Measurements from ENCODE around the gene CAB39. TPM values are rescaled to one million over a fixed set of nuclear protein-coding genes. Genes with fewer than 3 reads are reported as not detected.

CAB39 gene
- polyA plus RNA-seq, 1 of the 3 experiments (the other 2 are of a cell fraction), result 15.7 TPM

DNA sequence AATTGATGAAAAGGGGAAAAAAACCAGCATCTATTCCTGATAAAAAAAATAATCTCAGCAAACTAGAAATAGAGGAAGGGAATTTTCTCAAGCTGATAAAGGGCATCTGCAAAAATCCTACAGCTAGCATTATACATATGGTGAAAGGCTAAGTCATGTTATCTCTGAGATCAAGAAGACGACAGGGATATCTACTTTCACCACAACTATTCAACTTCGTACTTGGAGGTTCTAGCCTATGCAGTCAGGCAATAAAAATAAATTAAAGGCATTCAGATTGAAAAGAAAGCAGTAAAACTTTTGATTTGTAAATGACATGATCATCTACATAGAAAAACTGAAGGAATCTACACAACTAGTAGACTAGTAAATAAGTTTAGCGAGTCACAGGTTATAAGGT, 58.2 kb downstream of the CAB39 start:
- peak overlapping the region; percentile 41 to 44; a peak in 2 of 4 replicates for H3K27ac ChIP-seq (ENCODE audit: low read depth in 2 of 2, low read length in 1 of 2)
- H3K9me2 ChIP-seq, result no peaks in the 10 kb centered on the region
- no peak overlapping the region for H2AFZ ChIP-seq (ENCODE audit: low read depth)
- H3K79me2 ChIP-seq (ENCODE audit: insufficient read depth), result peaks cover 31% of the 10 kb centered on the region
- H3K27me3 ChIP-seq (ENCODE audit: insufficient read depth), result no peaks in the 10 kb centered on the region
- H3K4me1 ChIP-seq (ENCODE audit: control insufficient read depth in 1 of 2, insufficient read depth in 2 of 2, low read depth in 1 of 2, low read length in 1 of 2), result peaks cover 0 to 18% of the 10 kb centered on the region in 2 experiments; a peak in 2 of 4 replicates
- WGBS (ENCODE audit: low lambda C conversion rate), result 42% methylated on average over 3 of the region's 3 CpGs
- H3K36me3 ChIP-seq (replicated peaks in 1 of 2; ENCODE audit: control insufficient read depth in 1 of 2, insufficient read depth in 2 of 2, low read length in 1 of 2), result peaks cover 9 to 43% of the 10 kb centered on the region in 2 experiments
- TF ChIP-seq SIN3A (IDR thresholded peaks at IDR 0.05; ENCODE audit: borderline replicate concordance, low read depth, low read length), result no peak
- peak; percentile 44; the same call in 1 of the 2 replicates for TF ChIP-seq PBX3 (IDR thresholded peaks at IDR 0.05)
- TF ChIP-seq TEAD4 (IDR thresholded peaks at IDR 0.05; ENCODE audit: borderline replicate concordance, insufficient read depth), result peak; percentile 17; the same call in 1 of the 2 replicates
- no peak for TF ChIP-seq YY1 (IDR thresholded peaks at IDR 0.05; ENCODE audit: low read depth)
- no peak for TF ChIP-seq EZH2phosphoT487 (IDR thresholded peaks at IDR 0.05; ENCODE audit: borderline replicate concordance, low read depth)
- TF ChIP-seq NFIC (IDR thresholded peaks at IDR 0.05; ENCODE audit: borderline replicate concordance), result 0 out of 2 replicates have a peak, but pooled peaks have one; percentile 8
- TF ChIP-seq TCF12 (IDR thresholded peaks at IDR 0.05), result peak; percentile 81
- no peak for TF ChIP-seq FOSL2 (IDR thresholded peaks at IDR 0.05; ENCODE audit: borderline replicate concordance, low read depth)
- TF ChIP-seq SMC3 (IDR thresholded peaks at IDR 0.05; ENCODE audit: low read depth, low read length), result no peak
- 0 out of 2 replicates have a peak, but pooled peaks have one; percentile 54 for TF ChIP-seq MEF2A (IDR thresholded peaks at IDR 0.05; ENCODE audit: borderline replicate concordance, low read depth)
- peak in 1 of 2 experiments; percentile 52; a peak in 1 of 4 replicates for TF ChIP-seq EP300 (IDR thresholded peaks at IDR 0.05; ENCODE audit: borderline replicate concordance in 1 of 2, low read depth in 1 of 2, low read length in 1 of 2)
- no peak for TF ChIP-seq RFX5 (IDR thresholded peaks at IDR 0.05; ENCODE audit: low read length)
- TF ChIP-seq POLR2AphosphoS5 (IDR thresholded peaks at IDR 0.05; ENCODE audit: low read depth, low read length), result no peak; the same call in 1 of the 2 replicates
- no peak for TF ChIP-seq TAF1 (IDR thresholded peaks at IDR 0.05; ENCODE audit: borderline replicate concordance, low read depth, low read length)
- no peak for TF ChIP-seq FOXM1 (IDR thresholded peaks at IDR 0.05; ENCODE audit: low read depth)
- TF ChIP-seq MXI1 (IDR thresholded peaks at IDR 0.05; ENCODE audit: low read depth, low read length), result no peak
- TF ChIP-seq ELF1 (IDR thresholded peaks at IDR 0.05), result no peak
- TF ChIP-seq CHD2 (IDR thresholded peaks at IDR 0.05; ENCODE audit: low read length, partially characterized antibody), result no peak
- TF ChIP-seq JUND (IDR thresholded peaks at IDR 0.05), result peak; percentile 47
- ChIA-PET POLR2A (no interaction called here), CTCF (interaction anchor here (1.2 kb wide), 1 partner anchor 28 kb away, joined by 3 read pairs; no protein-coding TSS in a partner anchor)
- H3K4me3 ChIP-seq (ENCODE audit: low read depth in 2 of 2, low read length in 1 of 2), result no peak overlapping the region
- no peaks in the 10 kb centered on the region for H4K20me1 ChIP-seq (ENCODE audit: insufficient read depth)
- no peak overlapping the region for H3K9ac ChIP-seq
- H3F3A ChIP-seq (replicated peaks; ENCODE audit: insufficient read depth), result peaks cover 29% of the 10 kb centered on the region
- H3K4me2 ChIP-seq, result 0 out of 2 replicates have a peak overlapping the region, but pooled peaks have one; percentile 15
- no peaks in the 10 kb centered on the region for H3K9me3 ChIP-seq
- no peak for DNase-seq

GRCh38 chr2:230772156-230772555, 59.5 kb downstream of the CAB39 start:
- DNase-seq, result no peak
- no peaks in the 10 kb centered on the region for H4K20me1 ChIP-seq (ENCODE audit: insufficient read depth)
- H3K36me3 ChIP-seq (replicated peaks in 1 of 2; ENCODE audit: control insufficient read depth in 1 of 2, insufficient read depth in 2 of 2, low read length in 1 of 2), result peaks cover 7 to 40% of the 10 kb centered on the region in 2 experiments
- WGBS (ENCODE audit: low lambda C conversion rate), result 100% methylated on average over 2 of the region's 2 CpGs
- ChIA-PET CTCF (interaction anchor here (1.0 to 1.9 kb wide), 2 partner anchors 9 to 10 kb away, joined by 3 to 4 read pairs; no protein-coding TSS in a partner anchor), POLR2A (no interaction called here)
- no peaks in the 10 kb centered on the region for H3K27me3 ChIP-seq (ENCODE audit: insufficient read depth)
- no peaks in the 10 kb centered on the region for H3K9me2 ChIP-seq
- no peak overlapping the region for H3K9ac ChIP-seq
- no peak overlapping the region for H3K4me2 ChIP-seq
- no peak overlapping the region for H3K4me3 ChIP-seq (ENCODE audit: low read depth in 2 of 2, low read length in 1 of 2)
- peaks cover 29% of the 10 kb centered on the region for H3F3A ChIP-seq (replicated peaks; ENCODE audit: insufficient read depth)
- no peaks in the 10 kb centered on the region for H3K9me3 ChIP-seq
- peaks cover 42% of the 10 kb centered on the region for H3K79me2 ChIP-seq (ENCODE audit: insufficient read depth)
- no peak overlapping the region for H3K27ac ChIP-seq (ENCODE audit: low read depth in 2 of 2, low read length in 1 of 2)
- no peak overlapping the region for H2AFZ ChIP-seq (ENCODE audit: low read depth)
- H3K4me1 ChIP-seq (ENCODE audit: control insufficient read depth in 1 of 2, insufficient read depth in 2 of 2, low read depth in 1 of 2, low read length in 1 of 2), result peaks cover 0 to 18% of the 10 kb centered on the region in 2 experiments; a peak in 2 of 4 replicates
- TF ChIP-seq JUND (IDR thresholded peaks at IDR 0.05) (no peak), RCOR1 (IDR thresholded peaks at IDR 0.05; ENCODE audit: low read length) (no peak), GATA2 (CRISPR knock-in tag; IDR thresholded peaks at IDR 0.05) (no peak), MXI1 (IDR thresholded peaks at IDR 0.05; ENCODE audit: low read depth, low read length) (no peak), NFIC (IDR thresholded peaks at IDR 0.05; ENCODE audit: borderline replicate concordance) (no peak), NRF1 (IDR thresholded peaks at IDR 0.05; ENCODE audit: low read depth, low read length) (no peak), FOXJ3 (CRISPR knock-in tag; IDR thresholded peaks at IDR 0.05) (no peak)
- TF ChIP-seq, protein P1, sequence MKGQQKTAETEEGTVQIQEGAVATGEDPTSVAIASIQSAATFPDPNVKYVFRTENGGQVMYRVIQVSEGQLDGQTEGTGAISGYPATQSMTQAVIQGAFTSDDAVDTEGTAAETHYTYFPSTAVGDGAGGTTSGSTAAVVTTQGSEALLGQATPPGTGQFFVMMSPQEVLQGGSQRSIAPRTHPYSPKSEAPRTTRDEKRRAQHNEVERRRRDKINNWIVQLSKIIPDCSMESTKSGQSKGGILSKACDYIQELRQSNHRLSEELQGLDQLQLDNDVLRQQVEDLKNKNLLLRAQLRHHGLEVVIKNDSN (IDR thresholded peaks at IDR 0.05; ENCODE audit: borderline replicate concordance, low read depth), result no peak
- TF ChIP-seq, protein P2, sequence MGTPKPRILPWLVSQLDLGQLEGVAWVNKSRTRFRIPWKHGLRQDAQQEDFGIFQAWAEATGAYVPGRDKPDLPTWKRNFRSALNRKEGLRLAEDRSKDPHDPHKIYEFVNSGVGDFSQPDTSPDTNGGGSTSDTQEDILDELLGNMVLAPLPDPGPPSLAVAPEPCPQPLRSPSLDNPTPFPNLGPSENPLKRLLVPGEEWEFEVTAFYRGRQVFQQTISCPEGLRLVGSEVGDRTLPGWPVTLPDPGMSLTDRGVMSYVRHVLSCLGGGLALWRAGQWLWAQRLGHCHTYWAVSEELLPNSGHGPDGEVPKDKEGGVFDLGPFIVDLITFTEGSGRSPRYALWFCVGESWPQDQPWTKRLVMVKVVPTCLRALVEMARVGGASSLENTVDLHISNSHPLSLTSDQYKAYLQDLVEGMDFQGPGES (IDR thresholded peaks at IDR 0.05; ENCODE audit: low read depth, low read length), result no peak

All from SK-N-SH (cell line).